GM21447 (cell line): ENCODE measurements around the gene OPTC.
"Not testable (repeated sequence)": the region's sequence is repeated elsewhere in the genome, so short reads cannot be mapped to it uniquely, and the experiment has no call there.

Experiments used
- ATAC-seq: cut with Tn5 transposase; IDR thresholded peaks from one replicate; pipeline ENCODE4 v1.9.1; 2021; ENCODE audit not compliant: unreplicated experiment

The OPTC gene

GRCh38 chr1:203516184-203516583 lies 22.2 kb downstream of the OPTC start:
- no peak for ATAC-seq

GRCh38 chr1:203516906-203517305 lies 23.0 kb downstream of the OPTC start:
- no peak for ATAC-seq

GRCh38 chr1:203517426-203518110 lies 23.6 kb downstream of the OPTC start:
- ATAC-seq: no peak

- ATAC-seq: not testable (repeated sequence)
Measured at GRCh38 chr1:203518139-203518538, 24.2 kb downstream of the OPTC start.

GRCh38 chr1:203518541-203518940 lies 24.6 kb downstream of the OPTC start:
- no peak for ATAC-seq

GRCh38 chr1:203519053-203519840 lies 25.3 kb downstream of the OPTC start:
- no peak for ATAC-seq

GRCh38 chr1:203519896-203520295 lies 25.9 kb downstream of the OPTC start:
- ATAC-seq: no peak

- no peak for ATAC-seq
Measured at GRCh38 chr1:203520315-203520714, 26.4 kb downstream of the OPTC start.

- no peak for ATAC-seq
Measured at GRCh38 chr1:203521074-203521794, 27.3 kb downstream of the OPTC start.

GRCh38 chr1:203521812-203522211 lies 27.9 kb downstream of the OPTC start:
- ATAC-seq: no peak

- no peak for ATAC-seq
Measured at GRCh38 chr1:203522237-203522636, 28.3 kb downstream of the OPTC start.

GRCh38 chr1:203523667-203524066 lies 29.7 kb downstream of the OPTC start:
- ATAC-seq: no peak

- no peak for ATAC-seq
Measured at GRCh38 chr1:203524152-203524551, 30.2 kb downstream of the OPTC start.

GRCh38 chr1:203524824-203525223 lies 30.9 kb downstream of the OPTC start:
- ATAC-seq: no peak

GRCh38 chr1:203525685-203526084 lies 31.7 kb downstream of the OPTC start:
- ATAC-seq: no peak

GRCh38 chr1:203526130-203526529 lies 32.2 kb downstream of the OPTC start:
- ATAC-seq: no peak

GRCh38 chr1:203526572-203526971 lies 32.6 kb downstream of the OPTC start:
- no peak for ATAC-seq

GRCh38 chr1:203527013-203527412 lies 33.1 kb downstream of the OPTC start:
- ATAC-seq: no peak

GRCh38 chr1:203528063-203528462 lies 34.1 kb downstream of the OPTC start:
- no peak for ATAC-seq

GRCh38 chr1:203528976-203529835 lies 35.3 kb downstream of the OPTC start:
- ATAC-seq: no peak

GRCh38 chr1:203531063-203531462 lies 37.1 kb downstream of the OPTC start:
- ATAC-seq: no peak
